ENCODE results near the gene IRF3.
A peak's percentile ranks its signal among the peaks of the same experiment; 100 is the strongest.

IRF3 gene

GRCh38 chr19:49665351-49666119, at the start of gene IRF3, which contains the start of gene BCL2L12:
TSS of gene IRF3 (minus strand) at chr19:49665857. CDS start at chr19:49664838, 1,019 bp downstream.
TSS of gene BCL2L12 (plus strand) at chr19:49665933. CDS start at chr19:49666693, 760 bp downstream.
- DNase-seq = peak; percentile 36

GRCh38 chr19:49713236-49713845, 47.7 kb upstream of the IRF3 start:
- no peak for DNase-seq

GRCh38 chr19:49712397-49712859, 46.8 kb upstream of the IRF3 start:
- no peak for DNase-seq

GRCh38 chr19:49710372-49710951, 44.8 kb upstream of the IRF3 start:
- DNase-seq = no peak

GRCh38 chr19:49705919-49706318, 40.3 kb upstream of the IRF3 start:
- DNase-seq = no peak

- DNase-seq = no peak
These were observed 39.4 kb upstream of the IRF3 start for GRCh38 chr19:49704888-49705642.

GRCh38 chr19:49701271-49701786, 35.7 kb upstream of the IRF3 start:
- DNase-seq = no peak

GRCh38 chr19:49700563-49700962, 34.9 kb upstream of the IRF3 start:
- DNase-seq = no peak

GRCh38 chr19:49699364-49699763, 33.7 kb upstream of the IRF3 start:
- no peak for DNase-seq

- no peak for DNase-seq
These were observed 31.2 kb upstream of the IRF3 start for GRCh38 chr19:49696865-49697264.

GRCh38 chr19:49696115-49696514, 30.5 kb upstream of the IRF3 start:
- DNase-seq = no peak

GRCh38 chr19:49692147-49692506, 26.5 kb upstream of the IRF3 start:
- DNase-seq = no peak

GRCh38 chr19:49691243-49692146, 25.8 kb upstream of the IRF3 start:
- DNase-seq = no peak

- DNase-seq = peak; percentile 45
These were observed 25.1 kb upstream of the IRF3 start, which contains the start of gene CPT1C for GRCh38 chr19:49690656-49691242. TSS of gene CPT1C (plus strand) at chr19:49691116. CDS start at chr19:49692253, 1,137 bp downstream.

- no peak for DNase-seq
These were observed 24.5 kb upstream of the IRF3 start for GRCh38 chr19:49690079-49690655.

GRCh38 chr19:49689133-49690078, 23.7 kb upstream of the IRF3 start, which contains the start of gene ADM5:
TSS of gene ADM5 (plus strand) at chr19:49689594. CDS start at chr19:49689838, 244 bp downstream.
- DNase-seq = no peak

GRCh38 chr19:49688531-49689132, 23.0 kb upstream of the IRF3 start:
- DNase-seq = no peak

- no peak for DNase-seq
These were observed 22.1 kb upstream of the IRF3 start for GRCh38 chr19:49687566-49688316.
